HEK293 (cell line): Measurements from ENCODE around the gene EIF4G3.
A peak's percentile ranks its signal among the peaks of the same experiment; 100 is the strongest.

Experiments
- YY1 ChIP-seq: fragments of 450-650 bp; formaldehyde crosslinking; IDR thresholded peaks from 2 replicates; pipeline ENCODE4 v1.5.1; 2018; ENCODE audit warnings: missing biosample characterization, missing genetic modification characterization
- ZNF274 ChIP-seq, 2 experiments: fragments of 200-500 bp in 1 of 2; fragments of 450-650 bp in 1 of 2; sonication (Bioruptor generic) in 1 of 2; formaldehyde crosslinking in 1 of 2; IDR thresholded peaks; 2 replicates each; pipeline versions ENCODE4 v1.5.1 to v1.6.1; 2014 to 2016; ENCODE audit warnings: borderline replicate concordance in 1 of 2, inconsistent platforms in 1 of 2, low read length in 1 of 2, missing biosample characterization in 1 of 2, missing genetic modification characterization in 1 of 2
- TF ChIP-seq, protein P1 (sequence below): fragments of 450-650 bp; formaldehyde crosslinking; IDR thresholded peaks from 2 replicates; pipeline ENCODE4 v1.5.1; 2016; ENCODE audit warnings: missing biosample characterization, missing genetic modification characterization
- TF ChIP-seq, protein P2 (sequence below): fragments of 450-650 bp; formaldehyde crosslinking; IDR thresholded peaks from 2 replicates; pipeline ENCODE4 v1.5.1; 2016; ENCODE audit warnings: missing biosample characterization, missing genetic modification characterization, borderline replicate concordance
- TF ChIP-seq, protein P3 (sequence below): fragments of 450-650 bp; formaldehyde crosslinking; IDR thresholded peaks from 2 replicates; pipeline ENCODE4 v1.5.1; 2016; ENCODE audit warnings: missing biosample characterization, missing genetic modification characterization, borderline replicate concordance

DNA sequence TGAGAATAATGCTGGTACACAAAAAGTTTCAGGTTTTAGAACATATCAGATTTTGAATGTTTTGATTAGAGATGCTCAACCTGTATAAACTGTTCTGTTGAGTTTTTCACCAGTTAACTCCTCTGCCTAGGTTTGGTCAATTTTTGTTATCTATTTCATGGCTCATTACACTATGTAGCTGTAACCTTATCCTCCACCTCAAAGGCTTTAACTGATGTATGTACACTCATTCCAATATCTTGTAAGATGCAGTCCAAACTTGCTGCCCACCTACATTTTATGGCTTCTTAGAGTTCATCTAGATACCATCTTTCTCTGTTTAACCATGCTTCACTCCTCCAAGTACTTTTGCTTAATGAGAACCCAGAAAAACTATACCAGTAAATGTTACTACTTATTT, 107.8 kb downstream of the EIF4G3 start:
- TF ChIP-seq, protein P1, sequence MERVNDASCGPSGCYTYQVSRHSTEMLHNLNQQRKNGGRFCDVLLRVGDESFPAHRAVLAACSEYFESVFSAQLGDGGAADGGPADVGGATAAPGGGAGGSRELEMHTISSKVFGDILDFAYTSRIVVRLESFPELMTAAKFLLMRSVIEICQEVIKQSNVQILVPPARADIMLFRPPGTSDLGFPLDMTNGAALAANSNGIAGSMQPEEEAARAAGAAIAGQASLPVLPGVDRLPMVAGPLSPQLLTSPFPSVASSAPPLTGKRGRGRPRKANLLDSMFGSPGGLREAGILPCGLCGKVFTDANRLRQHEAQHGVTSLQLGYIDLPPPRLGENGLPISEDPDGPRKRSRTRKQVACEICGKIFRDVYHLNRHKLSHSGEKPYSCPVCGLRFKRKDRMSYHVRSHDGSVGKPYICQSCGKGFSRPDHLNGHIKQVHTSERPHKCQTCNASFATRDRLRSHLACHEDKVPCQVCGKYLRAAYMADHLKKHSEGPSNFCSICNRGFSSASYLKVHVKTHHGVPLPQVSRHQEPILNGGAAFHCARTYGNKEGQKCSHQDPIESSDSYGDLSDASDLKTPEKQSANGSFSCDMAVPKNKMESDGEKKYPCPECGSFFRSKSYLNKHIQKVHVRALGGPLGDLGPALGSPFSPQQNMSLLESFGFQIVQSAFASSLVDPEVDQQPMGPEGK = peak; percentile 40; the same call in 1 of the 2 replicates
- TF ChIP-seq, protein P2, sequence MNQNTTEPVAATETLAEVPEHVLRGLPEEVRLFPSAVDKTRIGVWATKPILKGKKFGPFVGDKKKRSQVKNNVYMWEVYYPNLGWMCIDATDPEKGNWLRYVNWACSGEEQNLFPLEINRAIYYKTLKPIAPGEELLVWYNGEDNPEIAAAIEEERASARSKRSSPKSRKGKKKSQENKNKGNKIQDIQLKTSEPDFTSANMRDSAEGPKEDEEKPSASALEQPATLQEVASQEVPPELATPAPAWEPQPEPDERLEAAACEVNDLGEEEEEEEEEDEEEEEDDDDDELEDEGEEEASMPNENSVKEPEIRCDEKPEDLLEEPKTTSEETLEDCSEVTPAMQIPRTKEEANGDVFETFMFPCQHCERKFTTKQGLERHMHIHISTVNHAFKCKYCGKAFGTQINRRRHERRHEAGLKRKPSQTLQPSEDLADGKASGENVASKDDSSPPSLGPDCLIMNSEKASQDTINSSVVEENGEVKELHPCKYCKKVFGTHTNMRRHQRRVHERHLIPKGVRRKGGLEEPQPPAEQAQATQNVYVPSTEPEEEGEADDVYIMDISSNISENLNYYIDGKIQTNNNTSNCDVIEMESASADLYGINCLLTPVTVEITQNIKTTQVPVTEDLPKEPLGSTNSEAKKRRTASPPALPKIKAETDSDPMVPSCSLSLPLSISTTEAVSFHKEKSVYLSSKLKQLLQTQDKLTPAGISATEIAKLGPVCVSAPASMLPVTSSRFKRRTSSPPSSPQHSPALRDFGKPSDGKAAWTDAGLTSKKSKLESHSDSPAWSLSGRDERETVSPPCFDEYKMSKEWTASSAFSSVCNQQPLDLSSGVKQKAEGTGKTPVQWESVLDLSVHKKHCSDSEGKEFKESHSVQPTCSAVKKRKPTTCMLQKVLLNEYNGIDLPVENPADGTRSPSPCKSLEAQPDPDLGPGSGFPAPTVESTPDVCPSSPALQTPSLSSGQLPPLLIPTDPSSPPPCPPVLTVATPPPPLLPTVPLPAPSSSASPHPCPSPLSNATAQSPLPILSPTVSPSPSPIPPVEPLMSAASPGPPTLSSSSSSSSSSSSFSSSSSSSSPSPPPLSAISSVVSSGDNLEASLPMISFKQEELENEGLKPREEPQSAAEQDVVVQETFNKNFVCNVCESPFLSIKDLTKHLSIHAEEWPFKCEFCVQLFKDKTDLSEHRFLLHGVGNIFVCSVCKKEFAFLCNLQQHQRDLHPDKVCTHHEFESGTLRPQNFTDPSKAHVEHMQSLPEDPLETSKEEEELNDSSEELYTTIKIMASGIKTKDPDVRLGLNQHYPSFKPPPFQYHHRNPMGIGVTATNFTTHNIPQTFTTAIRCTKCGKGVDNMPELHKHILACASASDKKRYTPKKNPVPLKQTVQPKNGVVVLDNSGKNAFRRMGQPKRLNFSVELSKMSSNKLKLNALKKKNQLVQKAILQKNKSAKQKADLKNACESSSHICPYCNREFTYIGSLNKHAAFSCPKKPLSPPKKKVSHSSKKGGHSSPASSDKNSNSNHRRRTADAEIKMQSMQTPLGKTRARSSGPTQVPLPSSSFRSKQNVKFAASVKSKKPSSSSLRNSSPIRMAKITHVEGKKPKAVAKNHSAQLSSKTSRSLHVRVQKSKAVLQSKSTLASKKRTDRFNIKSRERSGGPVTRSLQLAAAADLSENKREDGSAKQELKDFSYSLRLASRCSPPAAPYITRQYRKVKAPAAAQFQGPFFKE (tag by site-specific recombination) = no peak
- TF ChIP-seq ZNF274 (IDR thresholded peaks at IDR 0.05; ENCODE audit: low read length) (no peak), ZNF274 (tag by site-specific recombination; IDR thresholded peaks at IDR 0.05; ENCODE audit: borderline replicate concordance) (no peak), YY1 (tag by site-specific recombination) (no peak)
- TF ChIP-seq, protein P3, sequence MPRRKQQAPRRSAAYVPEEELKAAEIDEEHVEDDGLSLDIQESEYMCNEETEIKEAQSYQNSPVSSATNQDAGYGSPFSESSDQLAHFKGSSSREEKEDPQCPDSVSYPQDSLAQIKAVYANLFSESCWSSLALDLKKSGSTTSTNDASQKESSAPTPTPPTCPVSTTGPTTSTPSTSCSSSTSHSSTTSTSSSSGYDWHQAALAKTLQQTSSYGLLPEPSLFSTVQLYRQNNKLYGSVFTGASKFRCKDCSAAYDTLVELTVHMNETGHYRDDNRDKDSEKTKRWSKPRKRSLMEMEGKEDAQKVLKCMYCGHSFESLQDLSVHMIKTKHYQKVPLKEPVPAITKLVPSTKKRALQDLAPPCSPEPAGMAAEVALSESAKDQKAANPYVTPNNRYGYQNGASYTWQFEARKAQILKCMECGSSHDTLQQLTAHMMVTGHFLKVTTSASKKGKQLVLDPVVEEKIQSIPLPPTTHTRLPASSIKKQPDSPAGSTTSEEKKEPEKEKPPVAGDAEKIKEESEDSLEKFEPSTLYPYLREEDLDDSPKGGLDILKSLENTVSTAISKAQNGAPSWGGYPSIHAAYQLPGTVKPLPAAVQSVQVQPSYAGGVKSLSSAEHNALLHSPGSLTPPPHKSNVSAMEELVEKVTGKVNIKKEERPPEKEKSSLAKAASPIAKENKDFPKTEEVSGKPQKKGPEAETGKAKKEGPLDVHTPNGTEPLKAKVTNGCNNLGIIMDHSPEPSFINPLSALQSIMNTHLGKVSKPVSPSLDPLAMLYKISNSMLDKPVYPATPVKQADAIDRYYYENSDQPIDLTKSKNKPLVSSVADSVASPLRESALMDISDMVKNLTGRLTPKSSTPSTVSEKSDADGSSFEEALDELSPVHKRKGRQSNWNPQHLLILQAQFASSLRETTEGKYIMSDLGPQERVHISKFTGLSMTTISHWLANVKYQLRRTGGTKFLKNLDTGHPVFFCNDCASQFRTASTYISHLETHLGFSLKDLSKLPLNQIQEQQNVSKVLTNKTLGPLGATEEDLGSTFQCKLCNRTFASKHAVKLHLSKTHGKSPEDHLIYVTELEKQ = peak; percentile 55; the same call in 1 of the 2 replicates
